GM19240 (cell line): ENCODE measurements around the gene PLEKHH1.
"Not testable (repeated sequence)": the region's sequence is repeated elsewhere in the genome, so short reads cannot be mapped to it uniquely, and the experiment has no call there.

Experiments
- DNase-seq: peaks from one replicate; pipeline ENCODE4 v3.0.0; 2011; ENCODE audit warnings: low spot score; ENCODE audit not compliant: insufficient read length

The PLEKHH1 gene

GRCh38 chr14:67620217-67620785 is 87.2 kb downstream of the PLEKHH1 start:
- DNase-seq = no peak

GRCh38 chr14:67622675-67623074 is 89.6 kb downstream of the PLEKHH1 start:
- DNase-seq = no peak

GRCh38 chr14:67623114-67623513 is 90.0 kb downstream of the PLEKHH1 start:
- no peak for DNase-seq

GRCh38 chr14:67626131-67626530 is 93.0 kb downstream of the PLEKHH1 start:
- not testable (repeated sequence) for DNase-seq

GRCh38 chr14:67627519-67627918 is 94.4 kb downstream of the PLEKHH1 start:
- DNase-seq = no peak

GRCh38 chr14:67630186-67630585 is 97.1 kb downstream of the PLEKHH1 start:
- DNase-seq = no peak

GRCh38 chr14:67630938-67631337 is 97.8 kb downstream of the PLEKHH1 start:
- DNase-seq = no peak

GRCh38 chr14:67633451-67634147 is 100.5 kb downstream of the PLEKHH1 start:
- DNase-seq = no peak

GRCh38 chr14:67636361-67636919 is 103.3 kb downstream of the PLEKHH1 start:
- no peak for DNase-seq

- no peak for DNase-seq
Measured at GRCh38 chr14:67638642-67639041, 105.6 kb downstream of the PLEKHH1 start.
